GM12801 (cell line): ENCODE results near the gene ENO1.

Source experiments
- TF ChIP-seq, protein P1 (sequence below): IDR thresholded peaks from one replicate; pipeline ENCODE4 v1.5.1; 2011; ENCODE audit warnings: control low read depth; ENCODE audit not compliant: insufficient read length; ENCODE audit errors: extremely low read depth

ENO1 gene

GRCh38 chr1:8862528-8862927 lies 16.0 kb downstream of the ENO1 start:
- TF ChIP-seq, protein P1, sequence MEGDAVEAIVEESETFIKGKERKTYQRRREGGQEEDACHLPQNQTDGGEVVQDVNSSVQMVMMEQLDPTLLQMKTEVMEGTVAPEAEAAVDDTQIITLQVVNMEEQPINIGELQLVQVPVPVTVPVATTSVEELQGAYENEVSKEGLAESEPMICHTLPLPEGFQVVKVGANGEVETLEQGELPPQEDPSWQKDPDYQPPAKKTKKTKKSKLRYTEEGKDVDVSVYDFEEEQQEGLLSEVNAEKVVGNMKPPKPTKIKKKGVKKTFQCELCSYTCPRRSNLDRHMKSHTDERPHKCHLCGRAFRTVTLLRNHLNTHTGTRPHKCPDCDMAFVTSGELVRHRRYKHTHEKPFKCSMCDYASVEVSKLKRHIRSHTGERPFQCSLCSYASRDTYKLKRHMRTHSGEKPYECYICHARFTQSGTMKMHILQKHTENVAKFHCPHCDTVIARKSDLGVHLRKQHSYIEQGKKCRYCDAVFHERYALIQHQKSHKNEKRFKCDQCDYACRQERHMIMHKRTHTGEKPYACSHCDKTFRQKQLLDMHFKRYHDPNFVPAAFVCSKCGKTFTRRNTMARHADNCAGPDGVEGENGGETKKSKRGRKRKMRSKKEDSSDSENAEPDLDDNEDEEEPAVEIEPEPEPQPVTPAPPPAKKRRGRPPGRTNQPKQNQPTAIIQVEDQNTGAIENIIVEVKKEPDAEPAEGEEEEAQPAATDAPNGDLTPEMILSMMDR: no peak

GRCh38 chr1:8860738-8861516 lies 17.6 kb downstream of the ENO1 start:
- TF ChIP-seq, protein P1: no peak

- TF ChIP-seq, protein P1: no peak
These were observed 19.4 kb downstream of the ENO1 start for GRCh38 chr1:8858888-8859706.

GRCh38 chr1:8858112-8858668 lies 20.3 kb downstream of the ENO1 start:
- TF ChIP-seq, protein P1: no peak

GRCh38 chr1:8856689-8857412 lies 21.6 kb downstream of the ENO1 start:
- TF ChIP-seq, protein P1: no peak

DNA sequence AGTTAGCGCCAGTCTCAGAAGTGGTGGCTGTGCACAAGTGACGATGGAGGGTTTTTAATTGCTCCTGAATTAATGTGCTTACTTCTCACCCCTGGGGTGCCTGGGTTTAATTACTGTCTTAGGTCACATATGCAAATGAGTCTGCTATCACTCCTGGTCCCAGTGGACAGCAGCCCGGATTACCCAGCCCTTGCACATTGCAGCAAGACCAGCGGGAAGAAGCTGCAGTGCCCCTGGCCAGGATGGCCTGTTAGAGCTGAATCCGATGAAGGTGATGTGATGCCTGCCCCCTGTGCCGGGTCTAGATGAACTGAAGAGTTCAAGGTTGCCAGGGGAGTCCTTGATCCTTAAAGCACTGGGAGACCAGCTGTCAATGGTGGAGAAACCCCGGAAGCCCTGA lies 24.2 kb downstream of the ENO1 start:
- TF ChIP-seq, protein P1: no peak

DNA sequence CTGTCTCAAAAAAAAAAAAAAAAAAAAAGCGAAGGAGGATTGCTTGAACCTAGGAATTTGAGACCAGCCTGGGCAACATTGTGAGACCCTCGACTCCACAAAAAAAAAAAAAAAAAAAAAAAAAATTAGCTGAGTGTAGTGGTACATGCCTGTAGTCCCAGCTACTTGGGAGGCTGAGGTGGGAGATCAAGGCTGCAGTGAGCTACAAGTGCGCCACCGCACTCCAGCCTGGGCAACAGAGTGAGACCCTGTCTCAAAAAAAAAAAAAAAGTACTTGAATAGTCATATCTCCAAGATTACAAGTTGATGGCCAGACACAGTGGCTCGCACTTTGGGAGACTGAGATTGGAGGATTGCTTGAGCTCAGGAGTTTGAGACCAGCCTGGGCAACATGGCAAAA lies 27.4 kb downstream of the ENO1 start:
- TF ChIP-seq, protein P1: no peak
